ENCODE data around the gene ADGRD2. TPM values are rescaled to one million over a fixed set of nuclear protein-coding genes. Genes with fewer than 3 reads are reported as not detected.

Gene ADGRD2
- total RNA-seq, 1 experiment from 2014 or later = not detected

- TF ChIP-seq ZBTB33 (IDR thresholded peaks at IDR 0.05; ENCODE audit: extremely low read depth, insufficient replicate concordance, low read length) (no peak), YY1 (IDR thresholded peaks at IDR 0.05; ENCODE audit: extremely low read depth, insufficient replicate concordance, low read depth, low read length) (no peak), SP1 (IDR thresholded peaks at IDR 0.05; ENCODE audit: low read depth) (no peak), ZFX (IDR thresholded peaks at IDR 0.05) (no peak), ATF3 (IDR thresholded peaks at IDR 0.05) (no peak), REST (IDR thresholded peaks at IDR 0.05; ENCODE audit: low read depth) (no peak), EZH2phosphoT487 (IDR thresholded peaks at IDR 0.05; ENCODE audit: borderline replicate concordance) (no peak)
These were observed 52.8 kb downstream of the ADGRD2 start (continued) for GRCh38 chr9:124502711-124503702.

Data from HCT116 (cell line).